Hematopoietic multipotent progenitor cell (in vitro differentiated cells): Measurements from ENCODE around the gene ZFP36L1. TPM values are rescaled to one million over a fixed set of nuclear protein-coding genes. Genes with fewer than 3 reads are reported as not detected.

Experiments used
- DNase-seq, 3 donors: peaks; one replicate each; pipeline ENCODE4 v3.0.0-alpha.2; 2011 to 2015; ENCODE audit warnings: low read depth in 2 of 3, low spot score in 2 of 3
- total RNA-seq: library from RNA; depleted of rRNA; stranded (reverse); fragments of >200 nt; gene quantifications from one replicate; pipeline ENCODE4 v1.2.3, GENCODE V29; 2012

The ZFP36L1 gene
- total RNA-seq, 1 donor: 39.3 TPM

- no peak for DNase-seq
Measured at GRCh38 chr14:68797121-68797670, 4.3 kb upstream of the ZFP36L1 start.

GRCh38 chr14:68796418-68797101, 3.7 kb upstream of the ZFP36L1 start:
- no peak for DNase-seq

- peak; percentile 90 to 91 (median 91) for DNase-seq
Measured at GRCh38 chr14:68795597-68796417, 2.9 kb upstream of the ZFP36L1 start.

GRCh38 chr14:68794851-68795596, 2.2 kb upstream of the ZFP36L1 start:
- peak in 1 of 3 donors; percentile 57 for DNase-seq

- peak in 2 of 3 donors; percentile 66 to 83 for DNase-seq
Measured at GRCh38 chr14:68794130-68794850, 1.4 kb upstream of the ZFP36L1 start.

- peak in 2 of 3 donors; percentile 49 to 51 for DNase-seq
Measured at GRCh38 chr14:68793734-68794129, 865 bp upstream of the ZFP36L1 start.

GRCh38 chr14:68792678-68792978, 239 bp downstream of the ZFP36L1 start:
- no peak for DNase-seq

GRCh38 chr14:68791902-68792677, 777 bp downstream of the ZFP36L1 start:
- DNase-seq: no peak

- DNase-seq: no peak
Measured at GRCh38 chr14:68791078-68791901, 1.6 kb downstream of the ZFP36L1 start.

- peak in 1 of 3 donors; percentile 34 for DNase-seq
Measured at GRCh38 chr14:68790644-68791077, 2.2 kb downstream of the ZFP36L1 start.

GRCh38 chr14:68789821-68790643, 2.8 kb downstream of the ZFP36L1 start:
- DNase-seq: no peak

- DNase-seq: peak in 2 of 3 donors; percentile 86 to 89
Measured at GRCh38 chr14:68788996-68789820, 3.7 kb downstream of the ZFP36L1 start.

GRCh38 chr14:68788275-68788995, 4.4 kb downstream of the ZFP36L1 start:
- DNase-seq: no peak

- DNase-seq: no peak
Measured at GRCh38 chr14:68787092-68787992, 5.5 kb downstream of the ZFP36L1 start.

GRCh38 chr14:68786491-68787091, 6.3 kb downstream of the ZFP36L1 start:
- DNase-seq: no peak
